GM12878 (cell line): Measurements from ENCODE around the gene ZNF22. TPM values are rescaled to one million over a fixed set of nuclear protein-coding genes. Genes with fewer than 3 reads are reported as not detected.
A peak's percentile ranks its signal among the peaks of the same experiment; 100 is the strongest.

Source experiments
- DPF2 ChIP-seq: fragments of 450-650 bp; IDR thresholded peaks from 2 replicates; pipeline ENCODE4 v1.6.1; 2017; ENCODE audit warnings: mild to moderate bottlenecking
- EGR1 ChIP-seq, 2 experiments: IDR thresholded peaks; 1 replicate in 1 of 2; 2 replicates in 1 of 2; pipeline ENCODE4 v1.6.1; 2011 to 2012; ENCODE audit warnings: low read depth in 2 of 2, low read length in 2 of 2, borderline replicate concordance in 1 of 2, mild to moderate bottlenecking in 1 of 2, moderate library complexity in 1 of 2
- ETV6 ChIP-seq, 2 experiments: fragments of 450-650 bp in 1 of 2; IDR thresholded peaks in 1 of 2; conservative IDR thresholded peaks in 1 of 2; 2 replicates each; pipeline ENCODE4 v1.6.1; 2014; ENCODE audit warnings: antibody characterized with exemption in 1 of 2, borderline replicate concordance in 1 of 2, low read depth in 1 of 2, mild to moderate bottlenecking in 1 of 2, moderate library complexity in 1 of 2
- GATAD2B ChIP-seq: fragments of 450-650 bp; conservative IDR thresholded peaks from 2 replicates; pipeline ENCODE4 v1.6.1; 2017; ENCODE audit warnings: low read depth, mild to moderate bottlenecking, moderate library complexity
- MTA2 ChIP-seq: fragments of 450-650 bp; IDR thresholded peaks from 2 replicates; pipeline ENCODE4 v1.6.1; 2016; ENCODE audit warnings: low read depth, mild to moderate bottlenecking, moderate library complexity
- MYC ChIP-seq: IDR thresholded peaks from 2 replicates; pipeline ENCODE4 v1.6.1; 2011; ENCODE audit warnings: mild to moderate bottlenecking, low read length, moderate library complexity, inconsistent platforms; ENCODE audit not compliant: insufficient read depth, insufficient replicate concordance, insufficient read length, severe bottlenecking
- NFIC ChIP-seq: IDR thresholded peaks from 2 replicates; pipeline ENCODE4 v1.6.1; 2012; ENCODE audit warnings: low read depth, mild to moderate bottlenecking, inconsistent platforms, low read length, moderate library complexity
- POLR2AphosphoS5 ChIP-seq: IDR thresholded peaks from 2 replicates; pipeline ENCODE4 v1.6.1; 2011; ENCODE audit warnings: mild to moderate bottlenecking, low read length, inconsistent platforms
- RELA ChIP-seq: fragments of 450-650 bp; IDR thresholded peaks from 2 replicates; pipeline ENCODE4 v1.8.0; 2014; ENCODE audit warnings: borderline replicate concordance; ENCODE audit not compliant: partially characterized antibody
- SUPT20H ChIP-seq: IDR thresholded peaks from 2 replicates; pipeline ENCODE4 v1.6.1; 2011; ENCODE audit warnings: low read depth, mild to moderate bottlenecking, low read length, moderate library complexity, borderline replicate concordance; ENCODE audit not compliant: control insufficient read depth
- TBL1XR1 ChIP-seq: IDR thresholded peaks from 2 replicates; pipeline ENCODE4 v1.6.1; 2012; ENCODE audit warnings: low read depth, low read length, improper control_type of control experiment
- ZNF622 ChIP-seq: fragments of 450-650 bp; IDR thresholded peaks from 2 replicates; pipeline ENCODE4 v1.6.1; 2017; ENCODE audit warnings: mild to moderate bottlenecking, inconsistent platforms
- polyA plus RNA-seq, 11 experiments: library from polyadenylated mRNA; depleted of rRNA in 4 of 11; unstranded in 6 of 11; stranded (reverse) in 5 of 11; fragments of >200 nt; fragmentation: Nextera tagmentation in 4 of 11; fragmentation: Illumina TruSeq in 1 of 11; extraction: Ambion mirVana in 4 of 11; extraction: Trizol in 1 of 11; gene quantifications; 1 replicate in 1 of 11; 2 replicates in 10 of 11; pipeline versions ENCODE4 v1.2.1 to v1.2.3, GENCODE V29; 2011 to 2016; ENCODE audit warnings: inconsistent platforms in 2 of 11, missing spikeins in 2 of 11, low read depth in 1 of 11
- total RNA-seq, 4 experiments: library from RNA; depleted of rRNA in 3 of 4; stranded (reverse); fragments of >200 nt in 3 of 4; fragmentation: Illumina TruSeq in 1 of 4; extraction: Trizol in 1 of 4; gene quantifications; 2 replicates each; pipeline versions ENCODE4 v1.2.1 to v1.2.3, GENCODE V29; 2013 to 2021
- TF ChIP-seq, protein P1 (sequence below): fragments of 450-650 bp; IDR thresholded peaks from 2 replicates; pipeline ENCODE4 v1.6.1; 2017; ENCODE audit warnings: mild to moderate bottlenecking, moderate library complexity
- TF ChIP-seq, protein P2 (sequence below): IDR thresholded peaks from 2 replicates; pipeline ENCODE4 v1.6.1; 2011; ENCODE audit warnings: borderline replicate concordance, low read depth, mild to moderate bottlenecking, moderate library complexity, mixed read lengths, low read length; ENCODE audit not compliant: insufficient read depth; ENCODE audit errors: extremely low read length
- TF ChIP-seq, protein P3 (sequence below): fragments of 150-350 bp; IDR thresholded peaks from 2 replicates; pipeline ENCODE4 v1.6.1; 2016; ENCODE audit warnings: low read depth, low read length

Gene ZNF22
- total and polyA plus RNA-seq, 10 of the 15 experiments (the other 5 are each of a cell fraction or from before 2014, with no cell fraction given): 31.1 to 74.4 (median 43.8) TPM

DNA sequence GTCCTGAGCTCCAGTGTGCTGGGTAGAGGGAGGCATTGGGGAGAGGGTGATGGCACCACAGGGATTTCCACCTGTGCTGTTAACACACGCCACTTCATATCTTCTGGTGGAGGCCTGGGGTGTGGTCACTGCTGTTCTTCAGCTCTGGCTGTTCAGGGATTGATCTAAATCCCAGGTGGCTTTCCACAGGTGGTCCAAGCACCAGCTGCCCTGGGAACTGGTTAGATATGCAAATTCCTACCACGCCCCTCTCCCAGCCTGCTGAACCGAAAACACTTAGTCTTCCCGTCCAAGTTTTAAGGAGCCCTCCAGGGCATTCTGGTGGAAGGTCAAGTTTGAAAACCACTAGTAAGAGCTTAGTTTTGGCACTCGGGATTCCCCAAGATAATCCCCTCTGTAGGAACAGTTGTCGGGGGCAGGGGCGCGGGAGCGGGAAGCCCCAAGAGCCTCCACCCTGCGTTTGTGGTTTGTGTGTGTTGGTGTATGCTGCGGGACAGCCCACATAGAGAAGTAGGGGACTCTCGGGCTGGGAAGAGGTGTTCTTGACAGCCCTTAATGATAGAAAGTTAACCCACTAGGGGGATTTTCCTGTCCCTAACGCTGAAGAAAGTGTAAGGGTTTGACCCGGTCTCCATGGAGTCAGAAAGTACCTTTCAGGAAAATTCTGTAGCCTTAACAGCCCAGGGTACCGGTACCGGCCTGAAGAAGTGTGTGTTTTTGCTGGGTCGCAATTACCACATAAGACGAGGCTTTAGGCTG lies 27.2 kb upstream of the ZNF22 start (continued):
- TF ChIP-seq, protein P1, sequence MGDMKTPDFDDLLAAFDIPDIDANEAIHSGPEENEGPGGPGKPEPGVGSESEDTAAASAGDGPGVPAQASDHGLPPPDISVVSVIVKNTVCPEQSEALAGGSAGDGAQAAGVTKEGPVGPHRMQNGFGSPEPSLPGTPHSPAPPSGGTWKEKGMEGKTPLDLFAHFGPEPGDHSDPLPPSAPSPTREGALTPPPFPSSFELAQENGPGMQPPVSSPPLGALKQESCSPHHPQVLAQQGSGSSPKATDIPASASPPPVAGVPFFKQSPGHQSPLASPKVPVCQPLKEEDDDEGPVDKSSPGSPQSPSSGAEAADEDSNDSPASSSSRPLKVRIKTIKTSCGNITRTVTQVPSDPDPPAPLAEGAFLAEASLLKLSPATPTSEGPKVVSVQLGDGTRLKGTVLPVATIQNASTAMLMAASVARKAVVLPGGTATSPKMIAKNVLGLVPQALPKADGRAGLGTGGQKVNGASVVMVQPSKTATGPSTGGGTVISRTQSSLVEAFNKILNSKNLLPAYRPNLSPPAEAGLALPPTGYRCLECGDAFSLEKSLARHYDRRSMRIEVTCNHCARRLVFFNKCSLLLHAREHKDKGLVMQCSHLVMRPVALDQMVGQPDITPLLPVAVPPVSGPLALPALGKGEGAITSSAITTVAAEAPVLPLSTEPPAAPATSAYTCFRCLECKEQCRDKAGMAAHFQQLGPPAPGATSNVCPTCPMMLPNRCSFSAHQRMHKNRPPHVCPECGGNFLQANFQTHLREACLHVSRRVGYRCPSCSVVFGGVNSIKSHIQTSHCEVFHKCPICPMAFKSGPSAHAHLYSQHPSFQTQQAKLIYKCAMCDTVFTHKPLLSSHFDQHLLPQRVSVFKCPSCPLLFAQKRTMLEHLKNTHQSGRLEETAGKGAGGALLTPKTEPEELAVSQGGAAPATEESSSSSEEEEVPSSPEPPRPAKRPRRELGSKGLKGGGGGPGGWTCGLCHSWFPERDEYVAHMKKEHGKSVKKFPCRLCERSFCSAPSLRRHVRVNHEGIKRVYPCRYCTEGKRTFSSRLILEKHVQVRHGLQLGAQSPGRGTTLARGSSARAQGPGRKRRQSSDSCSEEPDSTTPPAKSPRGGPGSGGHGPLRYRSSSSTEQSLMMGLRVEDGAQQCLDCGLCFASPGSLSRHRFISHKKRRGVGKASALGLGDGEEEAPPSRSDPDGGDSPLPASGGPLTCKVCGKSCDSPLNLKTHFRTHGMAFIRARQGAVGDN: no peak; the same call in 1 of the 2 replicates
- TF ChIP-seq, protein P2, sequence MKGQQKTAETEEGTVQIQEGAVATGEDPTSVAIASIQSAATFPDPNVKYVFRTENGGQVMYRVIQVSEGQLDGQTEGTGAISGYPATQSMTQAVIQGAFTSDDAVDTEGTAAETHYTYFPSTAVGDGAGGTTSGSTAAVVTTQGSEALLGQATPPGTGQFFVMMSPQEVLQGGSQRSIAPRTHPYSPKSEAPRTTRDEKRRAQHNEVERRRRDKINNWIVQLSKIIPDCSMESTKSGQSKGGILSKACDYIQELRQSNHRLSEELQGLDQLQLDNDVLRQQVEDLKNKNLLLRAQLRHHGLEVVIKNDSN: no peak
- TF ChIP-seq ZNF622: no peak
- no peak for TF ChIP-seq SUPT20H
- TF ChIP-seq TBL1XR1: peak; percentile 70; the same call in 1 of the 2 replicates
- 0 out of 2 replicates have a peak, but pooled peaks have one; percentile 81 for TF ChIP-seq GATAD2B
- TF ChIP-seq POLR2AphosphoS5: no peak
- peak; percentile 80 for TF ChIP-seq MTA2
- peak; percentile 51; the same call in 1 of the 2 replicates for TF ChIP-seq DPF2
- no peak for TF ChIP-seq MYC
- TF ChIP-seq ETV6 (conservative IDR thresholded peaks at IDR 0.05 in 1 of 2, IDR thresholded peaks at IDR 0.05 in 1 of 2; ENCODE audit: borderline replicate concordance in 1 of 2, low read depth in 1 of 2): no peak
- peak; percentile 75 for TF ChIP-seq RELA
- TF ChIP-seq NFIC: peak; percentile 75; the same call in 1 of the 2 replicates
- TF ChIP-seq, protein P3, sequence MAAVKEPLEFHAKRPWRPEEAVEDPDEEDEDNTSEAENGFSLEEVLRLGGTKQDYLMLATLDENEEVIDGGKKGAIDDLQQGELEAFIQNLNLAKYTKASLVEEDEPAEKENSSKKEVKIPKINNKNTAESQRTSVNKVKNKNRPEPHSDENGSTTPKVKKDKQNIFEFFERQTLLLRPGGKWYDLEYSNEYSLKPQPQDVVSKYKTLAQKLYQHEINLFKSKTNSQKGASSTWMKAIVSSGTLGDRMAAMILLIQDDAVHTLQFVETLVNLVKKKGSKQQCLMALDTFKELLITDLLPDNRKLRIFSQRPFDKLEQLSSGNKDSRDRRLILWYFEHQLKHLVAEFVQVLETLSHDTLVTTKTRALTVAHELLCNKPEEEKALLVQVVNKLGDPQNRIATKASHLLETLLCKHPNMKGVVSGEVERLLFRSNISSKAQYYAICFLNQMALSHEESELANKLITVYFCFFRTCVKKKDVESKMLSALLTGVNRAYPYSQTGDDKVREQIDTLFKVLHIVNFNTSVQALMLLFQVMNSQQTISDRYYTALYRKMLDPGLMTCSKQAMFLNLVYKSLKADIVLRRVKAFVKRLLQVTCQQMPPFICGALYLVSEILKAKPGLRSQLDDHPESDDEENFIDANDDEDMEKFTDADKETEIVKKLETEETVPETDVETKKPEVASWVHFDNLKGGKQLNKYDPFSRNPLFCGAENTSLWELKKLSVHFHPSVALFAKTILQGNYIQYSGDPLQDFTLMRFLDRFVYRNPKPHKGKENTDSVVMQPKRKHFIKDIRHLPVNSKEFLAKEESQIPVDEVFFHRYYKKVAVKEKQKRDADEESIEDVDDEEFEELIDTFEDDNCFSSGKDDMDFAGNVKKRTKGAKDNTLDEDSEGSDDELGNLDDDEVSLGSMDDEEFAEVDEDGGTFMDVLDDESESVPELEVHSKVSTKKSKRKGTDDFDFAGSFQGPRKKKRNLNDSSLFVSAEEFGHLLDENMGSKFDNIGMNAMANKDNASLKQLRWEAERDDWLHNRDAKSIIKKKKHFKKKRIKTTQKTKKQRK: no peak
- peak in 1 of 2 experiments; percentile 27; a peak in 1 of 3 replicates for TF ChIP-seq EGR1 (IDR thresholded peaks at IDR 0.05; ENCODE audit: borderline replicate concordance in 1 of 2, low read depth in 2 of 2, low read length in 2 of 2)
